ENCODE results near the gene CREG2. TPM values are rescaled to one million over a fixed set of nuclear protein-coding genes. Genes with fewer than 3 reads are reported as not detected.

The CREG2 gene
- total RNA-seq, 1 experiment from 2014 or later = 0.21 TPM

DNA sequence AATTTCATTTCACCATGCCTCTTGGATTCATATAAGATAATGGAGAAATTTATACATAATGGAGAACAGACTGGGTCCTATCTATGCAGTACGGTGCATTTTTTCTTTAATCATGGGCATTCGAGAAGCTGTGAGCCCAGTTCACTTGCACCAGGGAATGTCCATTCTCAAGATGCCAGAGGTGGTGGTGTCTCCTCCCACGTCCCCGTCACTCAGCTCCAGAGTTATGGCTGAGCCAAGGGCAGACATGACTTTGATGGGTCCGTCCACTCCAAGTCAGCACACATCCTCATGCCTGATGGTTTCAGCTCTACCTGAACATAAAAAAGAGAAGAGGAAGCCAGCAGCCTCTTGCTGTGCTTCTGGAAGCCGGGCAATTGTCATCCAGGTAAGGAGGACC, 42.1 kb upstream of the CREG2 start:
- TF ChIP-seq TCF7L2 (IDR thresholded peaks at IDR 0.05; ENCODE audit: low read depth, low read length) (no peak), POLR2AphosphoS5 (IDR thresholded peaks at IDR 0.05; ENCODE audit: low read depth, low read length) (no peak), SIN3A (IDR thresholded peaks at IDR 0.05; ENCODE audit: borderline replicate concordance, insufficient read depth, low read depth, low read length) (no peak)
- TF ChIP-seq, protein P1, sequence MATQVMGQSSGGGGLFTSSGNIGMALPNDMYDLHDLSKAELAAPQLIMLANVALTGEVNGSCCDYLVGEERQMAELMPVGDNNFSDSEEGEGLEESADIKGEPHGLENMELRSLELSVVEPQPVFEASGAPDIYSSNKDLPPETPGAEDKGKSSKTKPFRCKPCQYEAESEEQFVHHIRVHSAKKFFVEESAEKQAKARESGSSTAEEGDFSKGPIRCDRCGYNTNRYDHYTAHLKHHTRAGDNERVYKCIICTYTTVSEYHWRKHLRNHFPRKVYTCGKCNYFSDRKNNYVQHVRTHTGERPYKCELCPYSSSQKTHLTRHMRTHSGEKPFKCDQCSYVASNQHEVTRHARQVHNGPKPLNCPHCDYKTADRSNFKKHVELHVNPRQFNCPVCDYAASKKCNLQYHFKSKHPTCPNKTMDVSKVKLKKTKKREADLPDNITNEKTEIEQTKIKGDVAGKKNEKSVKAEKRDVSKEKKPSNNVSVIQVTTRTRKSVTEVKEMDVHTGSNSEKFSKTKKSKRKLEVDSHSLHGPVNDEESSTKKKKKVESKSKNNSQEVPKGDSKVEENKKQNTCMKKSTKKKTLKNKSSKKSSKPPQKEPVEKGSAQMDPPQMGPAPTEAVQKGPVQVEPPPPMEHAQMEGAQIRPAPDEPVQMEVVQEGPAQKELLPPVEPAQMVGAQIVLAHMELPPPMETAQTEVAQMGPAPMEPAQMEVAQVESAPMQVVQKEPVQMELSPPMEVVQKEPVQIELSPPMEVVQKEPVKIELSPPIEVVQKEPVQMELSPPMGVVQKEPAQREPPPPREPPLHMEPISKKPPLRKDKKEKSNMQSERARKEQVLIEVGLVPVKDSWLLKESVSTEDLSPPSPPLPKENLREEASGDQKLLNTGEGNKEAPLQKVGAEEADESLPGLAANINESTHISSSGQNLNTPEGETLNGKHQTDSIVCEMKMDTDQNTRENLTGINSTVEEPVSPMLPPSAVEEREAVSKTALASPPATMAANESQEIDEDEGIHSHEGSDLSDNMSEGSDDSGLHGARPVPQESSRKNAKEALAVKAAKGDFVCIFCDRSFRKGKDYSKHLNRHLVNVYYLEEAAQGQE (IDR thresholded peaks at IDR 0.05; ENCODE audit: insufficient read depth in 1 of 2, low read depth in 2 of 2, low read length in 1 of 2) = no peak
- TF ChIP-seq, protein P2, sequence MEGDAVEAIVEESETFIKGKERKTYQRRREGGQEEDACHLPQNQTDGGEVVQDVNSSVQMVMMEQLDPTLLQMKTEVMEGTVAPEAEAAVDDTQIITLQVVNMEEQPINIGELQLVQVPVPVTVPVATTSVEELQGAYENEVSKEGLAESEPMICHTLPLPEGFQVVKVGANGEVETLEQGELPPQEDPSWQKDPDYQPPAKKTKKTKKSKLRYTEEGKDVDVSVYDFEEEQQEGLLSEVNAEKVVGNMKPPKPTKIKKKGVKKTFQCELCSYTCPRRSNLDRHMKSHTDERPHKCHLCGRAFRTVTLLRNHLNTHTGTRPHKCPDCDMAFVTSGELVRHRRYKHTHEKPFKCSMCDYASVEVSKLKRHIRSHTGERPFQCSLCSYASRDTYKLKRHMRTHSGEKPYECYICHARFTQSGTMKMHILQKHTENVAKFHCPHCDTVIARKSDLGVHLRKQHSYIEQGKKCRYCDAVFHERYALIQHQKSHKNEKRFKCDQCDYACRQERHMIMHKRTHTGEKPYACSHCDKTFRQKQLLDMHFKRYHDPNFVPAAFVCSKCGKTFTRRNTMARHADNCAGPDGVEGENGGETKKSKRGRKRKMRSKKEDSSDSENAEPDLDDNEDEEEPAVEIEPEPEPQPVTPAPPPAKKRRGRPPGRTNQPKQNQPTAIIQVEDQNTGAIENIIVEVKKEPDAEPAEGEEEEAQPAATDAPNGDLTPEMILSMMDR (IDR thresholded peaks at IDR 0.05) = no peak
- ChIA-PET CTCF (no interaction called here), POLR2A (no interaction called here)
- Histone ChIP-seq H3K27me3 (ENCODE audit: control insufficient read depth, insufficient read depth, low read length) (no peaks in the 10 kb centered on the region; the same call in 1 of the 2 replicates), H3K27ac (ENCODE audit: low read length) (no peak overlapping the region), H3K4me1 (ENCODE audit: control insufficient read depth, insufficient read depth, low read length) (no peaks in the 10 kb centered on the region), H3K4me3 (ENCODE audit: low read depth in 2 of 2, low read length in 2 of 2) (no peak overlapping the region), H3K36me3 (ENCODE audit: control insufficient read depth, insufficient read depth, low read length) (no peaks in the 10 kb centered on the region), H3K9me3 (ENCODE audit: control insufficient read depth, insufficient read depth, low read depth, low read length) (no peaks in the 10 kb centered on the region)
- intact Hi-C loops (cut with micrococcal nuclease; ENCODE audit: unreplicated experiment) = no loop called here
- no peak for DNase-seq (ENCODE audit: low read depth, low spot score)
- no peak for ATAC-seq
- BruUV-seq (replicated peaks) = no TSS peak
- in situ Hi-C loops (cut with HindIII; ENCODE audit: low pct_unique_long_range_greater_than_20kb, low sequenced_read_pairs) = no loop called here

DNA sequence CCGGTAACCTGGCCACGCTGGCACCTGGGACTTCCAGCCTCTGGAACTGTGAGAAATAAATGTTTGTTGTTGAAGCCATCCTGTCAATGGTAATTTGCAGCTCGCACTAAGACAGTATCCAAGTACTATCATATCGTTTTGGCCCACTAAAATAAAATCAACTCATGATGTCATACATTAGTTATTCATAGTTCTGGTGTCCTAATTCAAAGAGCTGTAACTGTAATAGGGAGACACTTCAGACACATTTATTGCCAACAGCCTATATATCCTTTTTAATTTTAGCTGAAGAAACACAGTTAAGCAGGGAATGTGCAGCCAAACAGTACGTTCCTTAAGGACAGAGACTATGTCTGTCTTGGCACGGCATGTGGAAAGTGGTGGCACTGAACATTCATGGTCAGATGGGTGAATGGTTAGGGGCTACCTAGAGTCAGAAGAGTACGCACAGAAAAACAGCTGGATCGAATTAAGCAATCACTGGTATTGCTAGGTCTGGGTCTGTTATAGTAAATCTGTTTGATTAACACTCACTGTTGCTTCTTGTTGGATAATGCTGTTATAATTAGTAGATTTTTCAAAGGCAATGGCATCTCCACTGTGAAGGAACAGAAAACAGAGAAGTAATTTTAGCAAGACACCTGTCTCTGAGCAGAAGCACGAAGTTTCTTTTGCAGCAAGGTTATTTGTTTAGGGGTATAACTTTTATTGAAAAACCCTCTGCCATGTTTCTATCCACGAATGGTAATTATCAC, 41.3 kb upstream of the CREG2 start:
- in situ Hi-C loops (cut with HindIII; ENCODE audit: low pct_unique_long_range_greater_than_20kb, low sequenced_read_pairs) (no loop called here), intact Hi-C loops (cut with micrococcal nuclease; ENCODE audit: unreplicated experiment) (no loop called here)
- Histone ChIP-seq H3K36me3 (ENCODE audit: control insufficient read depth, insufficient read depth, low read length) (no peaks in the 10 kb centered on the region), H3K27ac (ENCODE audit: low read length) (no peak overlapping the region), H3K4me1 (ENCODE audit: control insufficient read depth, insufficient read depth, low read length) (no peaks in the 10 kb centered on the region), H3K4me3 (ENCODE audit: low read depth in 2 of 2, low read length in 2 of 2) (no peak overlapping the region), H3K27me3 (ENCODE audit: control insufficient read depth, insufficient read depth, low read length) (no peaks in the 10 kb centered on the region; the same call in 1 of the 2 replicates), H3K9me3 (ENCODE audit: control insufficient read depth, insufficient read depth, low read depth, low read length) (no peaks in the 10 kb centered on the region)
- no TSS peak for BruUV-seq (replicated peaks)
- ATAC-seq (no peak), DNase-seq (ENCODE audit: low read depth, low spot score) (no peak)
- TF ChIP-seq, protein P2 (IDR thresholded peaks at IDR 0.05) = no peak
- TF ChIP-seq SIN3A (IDR thresholded peaks at IDR 0.05; ENCODE audit: borderline replicate concordance, insufficient read depth, low read depth, low read length) (no peak), POLR2AphosphoS5 (IDR thresholded peaks at IDR 0.05; ENCODE audit: low read depth, low read length) (no peak)
- ChIA-PET POLR2A (no interaction called here), CTCF (no interaction called here)
